Activated CD4-positive, alpha-beta T cell treated with anti-CD3 and anti-CD28 coated beads, Interleukin-2, amount 10 ng/mL, durations not matched to agents 7 days and 5 days (primary cell): ENCODE measurements around the gene MAGI2. TPM values are rescaled to one million over a fixed set of nuclear protein-coding genes. Genes with fewer than 3 reads are reported as not detected.

Source experiments
- CTCF ChIA-PET: fragments of 350-600 bp; sonication (Branson Sonifier 250); formaldehyde crosslinking; loops from one replicate; lab custom pipeline; 2021; ENCODE audit warnings: antibody characterized with exemption; lab: Charles Lee
- POLR2A ChIA-PET: fragments of 350-600 bp; sonication (Branson Sonifier 250); formaldehyde crosslinking; loops from one replicate; lab custom pipeline; 2021; ENCODE audit warnings: antibody characterized with exemption; lab: Charles Lee
- DNase-seq: peaks from one replicate; pipeline ENCODE4 v3.0.0-alpha.2; 2020
- H3K27ac Mint-ChIP-seq: one replicate; pipeline ENCODE4 v1.8.0; 2021; ENCODE audit warnings: mild to moderate bottlenecking, moderate library complexity, mixed read lengths
- H3K27me3 Mint-ChIP-seq: one replicate; pipeline ENCODE4 v1.8.0; 2021; ENCODE audit warnings: mixed read lengths
- H3K36me3 Mint-ChIP-seq: one replicate; pipeline ENCODE4 v1.8.0; 2021; ENCODE audit warnings: low read depth, mixed read lengths
- H3K4me1 Mint-ChIP-seq: one replicate; pipeline ENCODE4 v1.8.0; 2021; ENCODE audit warnings: mixed read lengths
- H3K4me3 Mint-ChIP-seq: one replicate; pipeline ENCODE4 v1.8.0; 2021; ENCODE audit warnings: mild to moderate bottlenecking, moderate library complexity, mixed read lengths
- H3K9me3 Mint-ChIP-seq: one replicate; pipeline ENCODE4 v1.8.0; 2021; ENCODE audit warnings: mixed read lengths
- total RNA-seq, 2 experiments: library from RNA; stranded (reverse); gene quantifications; one replicate each; pipeline ENCODE4 v1.2.3, GENCODE V29; 2021

The MAGI2 gene
- total RNA-seq, 2 experiments from 2014 or later = 0.05 to 0.10 TPM

DNA sequence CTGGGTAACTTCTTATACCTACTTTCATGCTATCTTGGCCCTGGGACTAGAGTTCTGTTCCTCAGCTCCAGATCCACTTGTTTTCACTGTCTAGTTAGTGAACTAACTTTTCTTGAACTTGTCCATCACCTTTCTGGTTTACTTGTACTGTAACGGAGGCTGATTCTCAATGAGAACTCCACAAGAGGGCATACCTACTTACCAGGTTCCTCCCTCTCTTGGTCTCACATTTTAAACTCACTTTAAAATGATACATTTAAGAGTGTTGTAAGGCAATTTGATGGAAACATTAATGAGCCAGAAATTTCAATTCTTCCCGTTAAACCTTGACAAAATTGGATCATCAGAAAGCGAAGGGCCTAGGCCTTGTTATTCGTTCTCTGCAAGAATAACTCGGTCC is 111.6 kb downstream of the MAGI2 start:
- Mint-ChIP-seq H3K27ac (no peak overlapping the region), H3K9me3 (no peaks in the 10 kb centered on the region), H3K36me3 (no peaks in the 10 kb centered on the region), H3K4me3 (no peak overlapping the region), H3K27me3 (no peaks in the 10 kb centered on the region), H3K4me1 (no peaks in the 10 kb centered on the region)
- ChIA-PET CTCF (no interaction called here), POLR2A (no interaction called here)
- DNase-seq = no peak

DNA sequence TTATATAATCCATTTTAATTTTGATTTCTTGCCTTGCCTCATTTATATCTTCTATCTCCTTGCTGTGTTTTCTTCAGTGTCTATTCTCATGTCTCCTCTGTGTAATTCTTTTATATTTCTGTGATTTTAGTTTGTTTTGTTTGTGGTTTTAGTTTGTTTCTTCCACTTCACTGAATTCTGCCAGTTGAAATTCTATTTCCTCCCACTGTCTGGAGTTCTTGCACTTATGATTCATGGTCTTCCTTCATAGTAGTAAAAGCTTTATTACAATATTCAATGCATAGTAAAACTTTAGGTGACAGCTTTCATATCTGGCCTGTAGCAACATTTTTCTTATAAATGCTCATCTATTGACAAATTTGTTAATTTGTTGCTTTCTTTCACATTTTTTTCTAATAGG is 113.3 kb downstream of the MAGI2 start:
- DNase-seq = no peak
- H3K4me1 Mint-ChIP-seq = no peaks in the 10 kb centered on the region
- no peaks in the 10 kb centered on the region for H3K9me3 Mint-ChIP-seq
- ChIA-PET CTCF (no interaction called here), POLR2A (no interaction called here)
- no peaks in the 10 kb centered on the region for H3K36me3 Mint-ChIP-seq
- H3K4me3 Mint-ChIP-seq = no peak overlapping the region
- H3K27me3 Mint-ChIP-seq = no peaks in the 10 kb centered on the region
- no peak overlapping the region for H3K27ac Mint-ChIP-seq

DNA sequence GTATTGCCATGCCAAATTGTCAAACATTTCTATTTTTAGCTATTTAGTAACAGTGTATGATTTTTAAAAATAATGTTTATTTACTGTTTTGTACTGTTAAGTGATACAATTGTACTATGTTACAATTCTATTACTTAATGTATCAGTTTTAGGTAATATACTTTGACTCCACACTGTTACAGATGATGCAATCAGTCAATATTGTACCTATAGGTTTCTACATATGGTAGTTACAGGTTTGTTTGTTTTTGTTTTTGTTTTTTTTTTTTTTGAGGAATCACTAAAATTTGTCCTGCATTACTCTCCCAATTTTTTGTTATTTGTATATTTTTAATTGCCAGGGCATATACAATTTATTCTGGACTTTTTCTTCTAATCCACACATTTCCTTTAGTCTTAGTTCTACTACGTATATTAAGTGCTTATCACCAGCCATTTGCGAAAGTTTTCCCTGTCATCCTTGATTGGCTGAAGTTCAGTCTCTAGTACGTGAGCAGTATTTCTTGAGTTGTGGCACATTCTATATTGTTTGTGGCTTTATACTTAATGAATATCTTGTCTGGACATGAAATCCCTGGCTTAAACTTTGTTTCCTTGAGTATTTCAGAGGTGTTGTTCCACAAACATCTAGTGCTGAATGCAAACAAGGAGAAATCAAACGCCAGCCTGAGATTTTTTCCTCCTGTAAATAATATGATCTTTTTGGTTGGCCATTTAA is 114.1 kb downstream of the MAGI2 start:
- Mint-ChIP-seq H3K9me3 (no peaks in the 10 kb centered on the region), H3K27me3 (no peaks in the 10 kb centered on the region), H3K27ac (no peak overlapping the region), H3K4me3 (no peak overlapping the region), H3K4me1 (no peaks in the 10 kb centered on the region), H3K36me3 (no peaks in the 10 kb centered on the region)
- CTCF ChIA-PET = no interaction called here
- no peak for DNase-seq
- POLR2A ChIA-PET = no interaction called here

DNA sequence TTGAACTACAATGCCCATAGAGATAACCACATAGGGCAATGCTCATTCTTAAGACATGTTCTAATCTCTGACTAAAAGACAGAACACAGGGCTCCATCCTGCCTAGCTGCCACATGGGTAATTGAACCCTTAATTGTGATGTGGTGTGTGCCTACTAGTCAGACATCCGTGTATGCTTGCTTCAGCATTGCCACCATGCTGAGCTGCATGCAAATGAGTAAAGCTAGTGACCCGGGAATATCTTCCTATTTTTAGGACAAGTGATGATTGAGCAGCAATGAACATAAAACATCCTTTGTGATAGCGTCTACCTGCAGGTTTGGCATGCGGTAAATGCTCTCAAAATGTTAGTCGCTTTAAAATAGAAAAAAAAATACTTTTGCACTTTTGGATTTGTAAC is 115.8 kb downstream of the MAGI2 start:
- Mint-ChIP-seq H3K27ac (no peak overlapping the region), H3K4me1 (no peaks in the 10 kb centered on the region), H3K9me3 (no peaks in the 10 kb centered on the region), H3K27me3 (no peaks in the 10 kb centered on the region), H3K4me3 (no peak overlapping the region), H3K36me3 (no peaks in the 10 kb centered on the region)
- CTCF ChIA-PET = no interaction called here
- DNase-seq = no peak
- POLR2A ChIA-PET = no interaction called here

DNA sequence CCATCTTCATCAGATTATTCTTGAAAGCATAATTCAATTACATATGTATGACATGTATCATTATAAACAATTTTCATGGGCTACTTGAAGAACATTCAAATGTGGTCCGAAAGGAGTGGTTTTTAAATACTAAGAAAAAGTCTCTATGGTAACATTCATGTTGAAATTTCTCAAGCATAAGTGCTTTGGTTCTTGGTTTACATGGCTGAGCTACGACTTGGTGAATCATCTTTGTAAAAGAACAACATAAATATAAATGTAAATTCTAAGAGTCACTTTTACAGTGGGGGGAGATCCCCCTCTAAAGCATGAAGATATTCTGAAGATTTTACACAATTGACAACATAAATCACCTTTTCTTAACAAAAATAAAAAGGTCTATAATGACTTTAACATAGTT is 118.6 kb downstream of the MAGI2 start:
- Mint-ChIP-seq H3K27me3 (no peaks in the 10 kb centered on the region), H3K36me3 (no peaks in the 10 kb centered on the region), H3K27ac (no peak overlapping the region), H3K9me3 (no peaks in the 10 kb centered on the region), H3K4me3 (no peak overlapping the region), H3K4me1 (no peaks in the 10 kb centered on the region)
- POLR2A ChIA-PET = no interaction called here
- CTCF ChIA-PET = interaction anchor here (0.6 kb wide), 1 partner anchor 29 kb away, joined by 3 read pairs; no protein-coding TSS in a partner anchor
- DNase-seq = no peak

DNA sequence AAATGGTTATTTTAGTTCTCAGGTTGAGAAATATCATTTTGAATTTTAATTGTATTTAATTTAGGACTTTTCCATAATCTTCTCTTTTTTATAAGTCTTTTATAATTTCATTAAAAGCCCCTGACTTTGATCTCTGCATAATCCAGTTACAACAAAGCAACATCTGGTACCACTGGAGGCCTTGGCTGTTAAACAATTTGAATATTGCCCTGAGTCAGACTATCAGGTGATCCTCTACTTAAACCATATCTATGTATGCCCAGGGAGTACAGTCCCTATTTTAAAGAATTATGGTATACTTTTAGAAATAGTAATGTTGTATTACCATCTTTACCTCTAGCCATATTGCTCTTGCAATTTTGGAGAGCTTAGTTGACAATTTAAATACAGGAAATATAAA is 119.1 kb downstream of the MAGI2 start:
- ChIA-PET CTCF (interaction anchor here (0.6 kb wide), 1 partner anchor 29 kb away, joined by 3 read pairs; no protein-coding TSS in a partner anchor), POLR2A (no interaction called here)
- DNase-seq = no peak
- Mint-ChIP-seq H3K27me3 (no peaks in the 10 kb centered on the region), H3K27ac (no peak overlapping the region), H3K4me1 (no peaks in the 10 kb centered on the region), H3K9me3 (no peaks in the 10 kb centered on the region), H3K4me3 (no peak overlapping the region), H3K36me3 (no peaks in the 10 kb centered on the region)

DNA sequence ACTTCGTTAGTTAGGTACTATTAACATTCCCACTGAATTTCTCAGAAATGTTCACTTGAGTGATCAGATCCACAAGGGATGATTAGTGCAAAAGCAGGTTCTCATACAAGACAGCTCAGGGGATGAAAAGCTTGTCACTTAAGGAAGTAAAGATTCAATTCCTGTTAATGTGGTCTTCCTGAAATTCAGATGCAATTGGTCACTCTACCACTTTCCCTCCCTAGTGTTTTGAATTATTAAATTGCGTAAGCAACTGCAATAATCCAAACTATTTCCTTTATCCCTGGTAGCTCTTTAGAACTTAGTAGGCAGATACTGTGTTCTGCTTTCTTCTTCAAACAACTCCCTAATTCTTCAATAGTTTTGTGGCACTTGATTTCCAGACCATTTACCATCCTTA is 121.4 kb downstream of the MAGI2 start:
- CTCF ChIA-PET = no interaction called here
- POLR2A ChIA-PET = no interaction called here

DNA sequence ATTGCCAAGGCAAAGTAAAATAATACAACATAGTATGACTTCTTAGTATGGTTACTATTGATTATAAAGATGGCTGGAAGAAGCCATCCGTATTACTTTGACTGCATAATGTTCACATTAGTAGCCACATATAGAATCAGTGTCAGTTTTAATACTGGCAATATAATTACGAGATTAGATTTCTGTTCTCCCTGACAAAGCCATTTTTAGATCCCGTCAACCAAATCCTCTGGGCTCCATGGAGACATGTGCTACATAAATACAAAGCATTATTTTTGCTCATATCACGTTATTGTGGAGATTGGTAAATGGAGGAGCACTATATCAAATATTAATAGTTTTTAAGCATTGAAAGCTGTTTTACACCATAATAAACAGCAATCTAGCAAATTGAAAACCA is 124.0 kb downstream of the MAGI2 start:
- POLR2A ChIA-PET = no interaction called here
- no peak overlapping the region for H3K27ac Mint-ChIP-seq
- CTCF ChIA-PET = no interaction called here
- H3K4me1 Mint-ChIP-seq = no peaks in the 10 kb centered on the region
- H3K36me3 Mint-ChIP-seq = no peaks in the 10 kb centered on the region
- H3K9me3 Mint-ChIP-seq = no peaks in the 10 kb centered on the region
- DNase-seq = no peak
- H3K27me3 Mint-ChIP-seq = no peaks in the 10 kb centered on the region
- no peak overlapping the region for H3K4me3 Mint-ChIP-seq

More for the DNA sequence above, 121.4 kb downstream of the MAGI2 start:
- Mint-ChIP-seq H3K4me3 (no peak overlapping the region), H3K9me3 (no peaks in the 10 kb centered on the region), H3K27ac (no peak overlapping the region), H3K27me3 (no peaks in the 10 kb centered on the region), H3K36me3 (no peaks in the 10 kb centered on the region), H3K4me1 (no peaks in the 10 kb centered on the region)
- DNase-seq = no peak

DNA sequence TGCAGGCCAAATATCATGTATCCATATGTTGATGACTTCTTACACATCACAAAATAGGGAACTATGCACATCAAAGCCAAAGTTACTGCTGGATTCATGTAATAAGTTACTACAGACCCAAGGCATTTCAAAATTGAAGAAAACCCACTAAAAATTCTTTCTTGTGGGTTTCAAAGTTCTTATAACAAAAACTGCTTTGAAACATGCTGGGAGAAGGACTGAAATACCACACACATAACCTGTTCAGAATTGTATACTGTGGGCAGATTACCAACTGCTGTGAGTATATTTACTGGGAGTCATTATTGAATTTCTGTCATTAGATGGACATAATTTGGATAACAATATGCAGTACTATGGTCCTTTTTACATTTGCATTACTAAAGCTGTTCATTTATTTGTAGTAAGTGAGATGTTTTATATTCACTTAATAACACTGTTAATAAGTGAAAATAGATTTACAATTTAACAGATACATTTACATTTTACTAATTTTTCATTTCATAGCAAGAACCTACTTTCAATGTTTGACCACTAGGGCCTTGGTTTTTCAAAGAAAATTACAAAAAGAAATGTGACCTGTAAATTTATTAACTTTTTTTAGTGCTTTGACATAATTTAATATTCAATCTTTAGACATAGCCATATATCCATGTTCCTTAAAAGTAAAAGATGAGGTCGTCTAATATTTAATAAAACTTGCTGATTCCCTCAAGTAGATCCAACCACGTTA is 132.6 kb downstream of the MAGI2 start:
- no peak for DNase-seq
- no peak overlapping the region for H3K4me3 Mint-ChIP-seq
- H3K4me1 Mint-ChIP-seq = no peaks in the 10 kb centered on the region
- POLR2A ChIA-PET = no interaction called here
- no peak overlapping the region for H3K27ac Mint-ChIP-seq
- H3K36me3 Mint-ChIP-seq = no peaks in the 10 kb centered on the region
- H3K9me3 Mint-ChIP-seq = no peaks in the 10 kb centered on the region
- CTCF ChIA-PET = no interaction called here
- no peaks in the 10 kb centered on the region for H3K27me3 Mint-ChIP-seq

DNA sequence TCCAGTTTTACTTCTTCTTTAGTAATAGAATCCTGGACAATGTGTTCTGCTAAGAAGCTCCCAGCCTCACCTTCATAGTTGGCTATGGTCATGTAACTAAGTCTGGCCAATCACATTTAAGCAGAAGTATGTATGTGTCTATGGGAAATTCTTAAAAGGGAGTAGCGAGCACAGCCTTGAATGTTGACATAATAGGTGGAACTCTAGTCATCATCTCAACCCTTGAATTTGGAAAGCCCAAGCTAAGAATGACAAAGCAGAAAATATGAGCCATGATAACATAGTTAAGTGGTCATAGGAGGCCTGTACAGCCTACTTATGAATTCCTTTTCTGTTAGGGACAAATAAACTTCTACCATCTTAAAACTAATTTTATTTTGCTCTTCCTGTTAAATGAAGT is 134.1 kb downstream of the MAGI2 start:
- Mint-ChIP-seq H3K27me3 (no peaks in the 10 kb centered on the region), H3K4me1 (no peaks in the 10 kb centered on the region), H3K4me3 (no peak overlapping the region)

DNA sequence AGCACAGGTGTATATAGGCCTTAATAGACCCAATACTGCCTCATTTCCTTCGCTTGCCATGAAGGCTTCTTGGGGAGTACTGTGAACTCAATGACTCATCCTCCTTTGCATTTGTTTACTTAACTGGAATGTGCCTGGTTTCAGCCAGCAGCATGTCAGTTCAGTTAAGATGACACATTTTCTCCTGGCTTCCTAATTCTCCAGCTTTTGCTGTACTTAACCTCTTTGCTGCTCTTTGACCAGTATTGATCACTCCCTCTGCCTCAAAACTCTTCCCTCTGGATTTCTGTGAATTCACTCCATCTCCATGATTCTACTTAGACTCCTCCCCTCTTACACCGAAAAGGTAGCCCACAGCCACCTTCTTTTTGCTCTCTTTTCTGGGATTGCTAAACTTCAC is 135.7 kb downstream of the MAGI2 start:
- no peaks in the 10 kb centered on the region for H3K9me3 Mint-ChIP-seq
- DNase-seq = no peak
- H3K27me3 Mint-ChIP-seq = no peaks in the 10 kb centered on the region
- H3K27ac Mint-ChIP-seq = no peak overlapping the region
- POLR2A ChIA-PET = no interaction called here
- no peaks in the 10 kb centered on the region for H3K36me3 Mint-ChIP-seq
- no peak overlapping the region for H3K4me3 Mint-ChIP-seq
- no peaks in the 10 kb centered on the region for H3K4me1 Mint-ChIP-seq
- CTCF ChIA-PET = no interaction called here

More for the DNA sequence above, 134.1 kb downstream of the MAGI2 start:
- ChIA-PET CTCF (no interaction called here), POLR2A (no interaction called here)
- no peak overlapping the region for H3K27ac Mint-ChIP-seq
- no peak for DNase-seq
- H3K36me3 Mint-ChIP-seq = no peaks in the 10 kb centered on the region
- no peaks in the 10 kb centered on the region for H3K9me3 Mint-ChIP-seq

DNA sequence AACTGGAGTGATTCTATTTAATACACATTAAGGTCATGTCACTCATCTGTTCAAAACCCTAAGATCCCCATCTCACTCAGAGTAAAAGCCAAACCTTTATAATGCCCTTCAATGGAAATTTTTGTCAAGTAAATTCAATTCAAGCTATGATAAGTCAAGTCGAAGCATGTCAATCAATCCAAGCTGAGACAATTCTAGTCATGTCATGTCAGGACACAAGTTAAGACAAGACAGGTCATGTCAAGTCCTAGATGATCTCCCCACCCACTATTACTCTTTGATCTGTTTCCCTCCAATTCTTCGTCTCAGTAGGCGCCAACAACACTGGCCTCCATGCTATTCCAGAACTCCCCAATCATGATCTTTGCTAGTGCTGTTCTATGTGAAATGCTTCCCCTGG is 141.4 kb downstream of the MAGI2 start:
- Mint-ChIP-seq H3K27me3 (no peaks in the 10 kb centered on the region), H3K27ac (no peak overlapping the region), H3K36me3 (no peaks in the 10 kb centered on the region), H3K4me1 (no peaks in the 10 kb centered on the region), H3K9me3 (no peaks in the 10 kb centered on the region), H3K4me3 (no peak overlapping the region)
- ChIA-PET POLR2A (no interaction called here), CTCF (no interaction called here)
- no peak for DNase-seq

DNA sequence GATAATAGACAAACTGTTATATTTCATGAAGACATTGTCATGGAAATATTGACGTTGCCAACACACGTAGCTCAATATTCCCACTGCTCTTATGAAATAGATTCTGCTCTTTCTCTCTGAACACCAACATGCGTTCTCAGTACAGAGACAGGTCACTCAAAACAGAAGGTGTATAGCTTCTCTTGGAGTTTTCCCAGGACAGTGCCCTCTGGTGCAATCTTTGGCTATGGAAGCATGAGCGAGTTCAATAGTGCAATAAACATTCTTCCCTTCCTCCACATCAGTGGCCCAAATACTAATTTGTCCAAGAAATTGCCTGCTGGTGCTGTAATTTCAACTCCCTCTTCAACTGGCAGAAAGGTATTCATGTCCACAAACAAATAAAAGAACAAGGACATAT is 145.3 kb downstream of the MAGI2 start:
- Mint-ChIP-seq H3K4me1 (no peaks in the 10 kb centered on the region), H3K9me3 (no peaks in the 10 kb centered on the region), H3K27ac (no peak overlapping the region), H3K27me3 (no peaks in the 10 kb centered on the region), H3K4me3 (no peak overlapping the region), H3K36me3 (no peaks in the 10 kb centered on the region)
- POLR2A ChIA-PET = no interaction called here
- CTCF ChIA-PET = no interaction called here
- DNase-seq = no peak
